Measurements from ENCODE around the gene ADCY3.

GRCh38 chr2:24816404-24816803 is 103.6 kb downstream of the ADCY3 start:
- TF ChIP-seq RARB (CRISPR knock-in tag; IDR thresholded peaks at IDR 0.05) (no peak), ISL1 (CRISPR knock-in tag; IDR thresholded peaks at IDR 0.05) (no peak), PATZ1 (CRISPR knock-in tag; IDR thresholded peaks at IDR 0.05; ENCODE audit: borderline replicate concordance) (no peak), CSRNP3 (CRISPR knock-in tag; IDR thresholded peaks at IDR 0.05) (no peak), ARNTL (CRISPR knock-in tag; IDR thresholded peaks at IDR 0.05; ENCODE audit: borderline replicate concordance, low read depth) (no peak), CSDC2 (CRISPR knock-in tag; IDR thresholded peaks at IDR 0.05) (no peak), PPARA (CRISPR knock-in tag; IDR thresholded peaks at IDR 0.05; ENCODE audit: borderline replicate concordance) (no peak), BACH2 (CRISPR knock-in tag; IDR thresholded peaks at IDR 0.05; ENCODE audit: borderline replicate concordance) (no peak), ZFP30 (CRISPR knock-in tag; IDR thresholded peaks at IDR 0.05) (no peak), SNAI2 (CRISPR knock-in tag; IDR thresholded peaks at IDR 0.05) (no peak), GLIS3 (CRISPR knock-in tag; IDR thresholded peaks at IDR 0.05) (no peak), TSHZ2 (CRISPR knock-in tag; IDR thresholded peaks at IDR 0.05) (no peak), ZNF70 (CRISPR knock-in tag; IDR thresholded peaks at IDR 0.05) (no peak), ZNF8 (CRISPR knock-in tag; IDR thresholded peaks at IDR 0.05) (no peak)

All from SK-N-SH treated with all-trans-retinoic acid at 6 μM for 48 hours (cell line).